GM23338 (cell line): ENCODE data around the gene ALDH1L2. TPM values are rescaled to one million over a fixed set of nuclear protein-coding genes. Genes with fewer than 3 reads are reported as not detected.
A peak's percentile ranks its signal among the peaks of the same experiment; 100 is the strongest.

Experiments used
- ATAC-seq: fragments of 200-7000 bp; cut with Tn5 transposase; 3 replicates; pipeline ENCODE4 v1.9.1; 2020
- DNase-seq: peaks from one replicate; pipeline ENCODE4 v3.0.0-alpha.2; 2015; ENCODE audit warnings: low spot score
- H2AFZ ChIP-seq: fragments of 200-600 bp; sonication (generic); 2 replicates; pipeline ENCODE4 v1.8.0; 2016; ENCODE audit warnings: antibody characterized with exemption, mild to moderate bottlenecking, moderate library complexity
- H3F3A ChIP-seq: fragments of 200-600 bp; sonication (generic); replicated peaks from 2 replicates; pipeline ENCODE4 v1.8.0; 2017; ENCODE audit warnings: antibody characterized with exemption, mixed run types, low read depth
- H3K27ac ChIP-seq: fragments of 200-600 bp; sonication (generic); 2 replicates; pipeline ENCODE4 v1.6.1; 2016; ENCODE audit warnings: low read depth
- H3K27me3 ChIP-seq: fragments of 200-600 bp; sonication (generic); 2 replicates; pipeline ENCODE4 v1.8.0; 2016; ENCODE audit warnings: mild to moderate bottlenecking, mixed run types, moderate library complexity; ENCODE audit not compliant: insufficient read depth
- H3K36me3 ChIP-seq: fragments of 200-600 bp; sonication (generic); 2 replicates; pipeline ENCODE4 v1.8.0; 2016; ENCODE audit warnings: mild to moderate bottlenecking; ENCODE audit not compliant: insufficient read depth
- H3K4me1 ChIP-seq: fragments of 200-600 bp; sonication (generic); 2 replicates; pipeline ENCODE4 v1.8.0; 2016; ENCODE audit warnings: mild to moderate bottlenecking, moderate library complexity; ENCODE audit not compliant: insufficient read depth
- H3K4me2 ChIP-seq: fragments of 200-600 bp; sonication (generic); 2 replicates; pipeline ENCODE4 v1.7.1; 2017; ENCODE audit warnings: mixed run types
- H3K4me3 ChIP-seq: fragments of 200-600 bp; sonication (generic); 2 replicates; pipeline ENCODE4 v1.6.1; 2016; ENCODE audit warnings: mixed run types
- H3K79me2 ChIP-seq: fragments of 200-600 bp; sonication (generic); replicated peaks from 2 replicates; pipeline ENCODE4 v1.8.0; 2017; ENCODE audit warnings: mild to moderate bottlenecking; ENCODE audit not compliant: insufficient read depth
- H3K9me2 ChIP-seq: fragments of 200-600 bp; sonication (generic); 2 replicates; pipeline ENCODE4 v1.8.0; 2017; ENCODE audit not compliant: insufficient read depth
- H4K20me1 ChIP-seq: fragments of 200-600 bp; sonication (generic); replicated peaks from 2 replicates; pipeline ENCODE4 v1.8.0; 2017; ENCODE audit warnings: mild to moderate bottlenecking; ENCODE audit not compliant: insufficient read depth
- H3K27ac Mint-ChIP-seq: 2 replicates; pipeline ENCODE4 v1.8.0; 2020; ENCODE audit warnings: inconsistent platforms, mild to moderate bottlenecking, moderate library complexity, mixed read lengths
- H3K27me3 Mint-ChIP-seq: 3 replicates; pipeline ENCODE4 v1.8.0; 2022; ENCODE audit warnings: low read depth, mild to moderate bottlenecking, moderate library complexity, mixed read lengths, inconsistent platforms; ENCODE audit not compliant: insufficient read depth, poor library complexity
- H3K36me3 Mint-ChIP-seq: 3 replicates; pipeline ENCODE4 v1.8.0; 2021; ENCODE audit warnings: low read depth, mild to moderate bottlenecking, inconsistent platforms, moderate library complexity, mixed read lengths
- H3K4me1 Mint-ChIP-seq: 3 replicates; pipeline ENCODE4 v1.8.0; 2020; ENCODE audit warnings: mild to moderate bottlenecking, inconsistent platforms, mixed read lengths
- H3K4me3 Mint-ChIP-seq: 3 replicates; pipeline ENCODE4 v1.8.0; 2021; ENCODE audit warnings: moderate library complexity, mild to moderate bottlenecking, inconsistent platforms, mixed read lengths
- H3K9me3 Mint-ChIP-seq: 3 replicates; pipeline ENCODE4 v1.8.0; 2020; ENCODE audit warnings: moderate library complexity, mild to moderate bottlenecking, inconsistent platforms, mixed read lengths
- EZH2 ChIP-seq: fragments of 200-600 bp; sonication (generic); IDR thresholded peaks from one replicate; pipeline ENCODE4 v1.8.0; 2017; ENCODE audit warnings: antibody characterized with exemption, mild to moderate bottlenecking, low read depth; ENCODE audit not compliant: unreplicated experiment
- EZH2phosphoT487 ChIP-seq: fragments of 200-600 bp; sonication (generic); IDR thresholded peaks from one replicate; pipeline ENCODE4 v1.8.1; 2018; ENCODE audit warnings: antibody characterized with exemption; ENCODE audit not compliant: unreplicated experiment
- JUNB ChIP-seq: IDR thresholded peaks from one replicate; pipeline ENCODE4 v1.6.1; 2016; ENCODE audit warnings: antibody characterized with exemption; ENCODE audit not compliant: unreplicated experiment
- STAT1 ChIP-seq: IDR thresholded peaks from one replicate; pipeline ENCODE4 v1.6.1; 2016; ENCODE audit warnings: antibody characterized with exemption; ENCODE audit not compliant: unreplicated experiment
- polyA plus RNA-seq: library from polyadenylated mRNA; unstranded; fragments of >200 nt; fragmentation: Nextera tagmentation; extraction: Ambion mirVana; gene quantifications from 2 replicates; pipeline ENCODE4 v1.2.1, GENCODE V29; 2016
- total RNA-seq: library from RNA; depleted of rRNA; stranded (reverse); fragments of >200 nt; shearing (Covaris generic); gene quantifications from 2 replicates; pipeline ENCODE4 v1.2.3, GENCODE V29; 2014
- TF ChIP-seq, protein P1 (sequence below): IDR thresholded peaks from 2 replicates; pipeline ENCODE4 v1.6.1; 2016; ENCODE audit warnings: antibody characterized with exemption
- TF ChIP-seq, protein P2 (sequence below), 2 experiments: fragments of 200-600 bp in 1 of 2; sonication (generic) in 1 of 2; conservative IDR thresholded peaks; 2 replicates each; pipeline versions ENCODE4 v1.5.1 to v1.6.1; 2016 to 2017; ENCODE audit warnings: antibody characterized with exemption in 2 of 2, low read depth in 2 of 2, mild to moderate bottlenecking in 2 of 2, moderate library complexity in 1 of 2

Gene ALDH1L2
- total and polyA plus RNA-seq, 2 experiments from 2014 or later: 5.8 to 9.1 TPM

DNA sequence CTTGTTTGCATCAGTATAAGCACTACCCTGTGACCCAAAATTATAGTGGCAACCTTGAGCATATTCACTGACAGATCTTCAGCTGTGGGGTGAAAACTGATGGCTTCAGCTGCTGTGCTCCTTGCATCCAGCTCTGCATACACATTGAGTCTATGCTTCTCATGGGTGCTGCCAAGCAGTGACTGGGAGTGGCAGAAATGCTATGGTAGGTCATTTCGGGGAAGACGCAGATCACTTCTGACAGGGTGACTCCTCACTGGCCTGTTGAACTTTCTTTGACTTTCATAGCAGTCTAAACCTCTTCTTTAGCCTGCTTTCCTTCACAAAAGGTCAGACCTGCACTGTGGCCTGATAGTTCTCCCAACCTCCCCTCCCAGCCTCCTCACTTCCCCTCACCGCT is 5.6 kb upstream of the ALDH1L2 start:
- Mint-ChIP-seq H3K9me3 (peaks cover 21% of the 10 kb centered on the region), H3K27me3 (peaks cover 2% of the 10 kb centered on the region), H3K36me3 (peaks cover 17% of the 10 kb centered on the region), H3K4me3 (no peak overlapping the region), H3K27ac (peak overlapping the region; percentile 4; the same call in 1 of the 2 replicates), H3K4me1 (peaks cover 30% of the 10 kb centered on the region)
- H4K20me1 ChIP-seq: no peaks in the 10 kb centered on the region
- no peaks in the 10 kb centered on the region for H3K79me2 ChIP-seq
- peaks cover 17% of the 10 kb centered on the region; the same call in 1 of the 2 replicates for H3F3A ChIP-seq
- H3K4me3 ChIP-seq: no peak overlapping the region
- H3K27ac ChIP-seq: peak overlapping the region; percentile 76; the same call in 1 of the 2 replicates
- TF ChIP-seq JUNB (no peak), STAT1 (no peak), EZH2phosphoT487 (no peak)
- DNase-seq: no peak
- no peaks in the 10 kb centered on the region for H3K9me2 ChIP-seq
- peak; percentile 11 for ATAC-seq
- H3K36me3 ChIP-seq: no peaks in the 10 kb centered on the region
- H2AFZ ChIP-seq: peak overlapping the region; percentile 53; the same call in 1 of the 2 replicates
- peak overlapping the region; percentile 48 for H3K4me2 ChIP-seq
- no peaks in the 10 kb centered on the region for H3K27me3 ChIP-seq
- H3K4me1 ChIP-seq: peaks cover 27% of the 10 kb centered on the region

DNA sequence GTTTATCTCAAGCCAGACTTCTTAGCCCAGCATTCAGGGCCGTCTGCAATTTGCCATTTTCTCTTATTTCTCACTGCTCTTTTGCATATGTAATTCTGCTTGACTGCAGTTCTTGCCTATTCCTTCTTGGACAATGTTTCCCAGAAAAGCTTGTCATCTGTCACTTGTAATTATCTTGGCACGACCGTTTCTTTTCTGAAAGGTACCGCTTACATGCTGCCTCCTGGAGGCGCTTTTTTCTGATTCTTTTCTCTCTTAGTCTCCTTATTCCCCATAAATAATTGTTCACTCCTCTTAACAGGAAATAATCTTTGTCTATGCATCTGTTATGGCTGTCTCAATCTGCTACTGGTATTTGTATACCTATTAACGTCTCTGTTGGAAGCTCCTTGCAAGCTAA is 1.2 kb upstream of the ALDH1L2 start:
- Mint-ChIP-seq H3K4me1 (peaks cover 26% of the 10 kb centered on the region), H3K4me3 (peak overlapping the region; percentile 14; the same call in 1 of the 3 replicates), H3K27me3 (peaks cover 7% of the 10 kb centered on the region), H3K9me3 (peaks cover 4% of the 10 kb centered on the region; the same call in 1 of the 3 replicates), H3K27ac (no peak overlapping the region), H3K36me3 (no peaks in the 10 kb centered on the region; the same call in 2 of the 3 replicates)
- Histone ChIP-seq H3K9me2 (no peaks in the 10 kb centered on the region), H3K27ac (no peak overlapping the region), H3K4me1 (peaks cover 24% of the 10 kb centered on the region), H3K36me3 (no peaks in the 10 kb centered on the region), H3K79me2 (peaks cover 6% of the 10 kb centered on the region; the same call in 1 of the 2 replicates), H4K20me1 (no peaks in the 10 kb centered on the region), H3K4me2 (no peak overlapping the region), H3F3A (peaks cover 5% of the 10 kb centered on the region; the same call in 1 of the 2 replicates), H3K4me3 (no peak overlapping the region), H2AFZ (no peak overlapping the region), H3K27me3 (no peaks in the 10 kb centered on the region)
- peak; percentile 45 for DNase-seq
- no peak for ATAC-seq
- TF ChIP-seq, protein P1, sequence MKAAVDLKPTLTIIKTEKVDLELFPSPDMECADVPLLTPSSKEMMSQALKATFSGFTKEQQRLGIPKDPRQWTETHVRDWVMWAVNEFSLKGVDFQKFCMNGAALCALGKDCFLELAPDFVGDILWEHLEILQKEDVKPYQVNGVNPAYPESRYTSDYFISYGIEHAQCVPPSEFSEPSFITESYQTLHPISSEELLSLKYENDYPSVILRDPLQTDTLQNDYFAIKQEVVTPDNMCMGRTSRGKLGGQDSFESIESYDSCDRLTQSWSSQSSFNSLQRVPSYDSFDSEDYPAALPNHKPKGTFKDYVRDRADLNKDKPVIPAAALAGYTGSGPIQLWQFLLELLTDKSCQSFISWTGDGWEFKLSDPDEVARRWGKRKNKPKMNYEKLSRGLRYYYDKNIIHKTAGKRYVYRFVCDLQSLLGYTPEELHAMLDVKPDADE: no peak
- TF ChIP-seq EZH2 (no peak), JUNB (no peak)
- TF ChIP-seq, protein P2, sequence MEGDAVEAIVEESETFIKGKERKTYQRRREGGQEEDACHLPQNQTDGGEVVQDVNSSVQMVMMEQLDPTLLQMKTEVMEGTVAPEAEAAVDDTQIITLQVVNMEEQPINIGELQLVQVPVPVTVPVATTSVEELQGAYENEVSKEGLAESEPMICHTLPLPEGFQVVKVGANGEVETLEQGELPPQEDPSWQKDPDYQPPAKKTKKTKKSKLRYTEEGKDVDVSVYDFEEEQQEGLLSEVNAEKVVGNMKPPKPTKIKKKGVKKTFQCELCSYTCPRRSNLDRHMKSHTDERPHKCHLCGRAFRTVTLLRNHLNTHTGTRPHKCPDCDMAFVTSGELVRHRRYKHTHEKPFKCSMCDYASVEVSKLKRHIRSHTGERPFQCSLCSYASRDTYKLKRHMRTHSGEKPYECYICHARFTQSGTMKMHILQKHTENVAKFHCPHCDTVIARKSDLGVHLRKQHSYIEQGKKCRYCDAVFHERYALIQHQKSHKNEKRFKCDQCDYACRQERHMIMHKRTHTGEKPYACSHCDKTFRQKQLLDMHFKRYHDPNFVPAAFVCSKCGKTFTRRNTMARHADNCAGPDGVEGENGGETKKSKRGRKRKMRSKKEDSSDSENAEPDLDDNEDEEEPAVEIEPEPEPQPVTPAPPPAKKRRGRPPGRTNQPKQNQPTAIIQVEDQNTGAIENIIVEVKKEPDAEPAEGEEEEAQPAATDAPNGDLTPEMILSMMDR (conservative IDR thresholded peaks at IDR 0.05; ENCODE audit: low read depth in 2 of 2): peak; percentile 34 to 45; a peak in 3 of 4 replicates
